ENCODE results near the gene VSIG10L2. TPM values are rescaled to one million over a fixed set of nuclear protein-coding genes. Genes with fewer than 3 reads are reported as not detected.

The VSIG10L2 gene
- total RNA-seq, 1 experiment from 2014 or later: not detected

DNA sequence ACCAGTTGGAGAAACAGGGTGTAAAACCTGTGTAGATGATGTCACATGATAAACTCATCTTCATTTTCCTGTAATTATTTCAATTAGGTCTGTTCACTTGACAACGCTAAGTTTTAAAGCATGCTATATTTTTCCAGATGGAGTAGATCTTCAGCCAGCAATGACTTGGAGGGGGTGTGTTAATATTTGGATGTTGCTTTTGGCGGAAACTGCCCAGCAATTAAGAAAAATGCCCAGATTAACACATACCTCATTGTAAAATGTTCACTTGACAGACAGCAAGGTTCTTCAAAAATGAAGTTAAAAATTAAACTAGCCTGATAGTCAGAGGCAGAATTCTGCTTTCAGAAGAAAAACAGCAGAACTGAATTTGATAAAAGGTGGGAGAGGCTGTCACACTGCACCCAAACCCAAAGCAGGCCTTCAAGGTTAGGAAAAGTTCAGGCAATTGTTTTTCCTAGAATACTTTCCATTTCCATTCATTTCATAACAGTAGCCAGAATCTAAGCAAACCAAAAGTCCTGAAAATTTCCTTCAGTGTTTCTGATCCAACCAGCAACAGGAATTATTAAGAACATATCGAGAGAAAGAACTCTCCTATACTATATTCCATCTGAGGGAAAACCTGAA is 33.0 kb downstream of the VSIG10L2 start:
- Mint-ChIP-seq H3K27ac (no peak overlapping the region; a peak in 1 of 7 replicates), H3K27me3 (ENCODE audit: low read depth) (no peaks in the 10 kb centered on the region), H3K4me1 (peaks cover 20 to 25% of the 10 kb centered on the region in 2 experiments), H3K9me3 (no peaks in the 10 kb centered on the region), H3K4me3 (no peak overlapping the region), H3K36me3 (ENCODE audit: insufficient read depth in 1 of 3, low read depth in 3 of 3) (peaks cover 0 to 12% (median 4%) of the 10 kb centered on the region in 3 experiments; a peak in 5 of 7 replicates)
- Histone ChIP-seq H4K20me1 (ENCODE audit: control insufficient read depth, insufficient read depth, insufficient read length) (no peaks in the 10 kb centered on the region), H3K4me2 (ENCODE audit: insufficient read depth, insufficient read length, low read length) (no peak overlapping the region), H3K79me2 (ENCODE audit: insufficient read depth, low read length) (no peaks in the 10 kb centered on the region), H3K4me1 (ENCODE audit: insufficient read depth, low read length) (peaks cover 4% of the 10 kb centered on the region; the same call in 1 of the 2 replicates), H2BK5ac (ENCODE audit: insufficient read length, low read length) (no peak overlapping the region), H3K9me3 (ENCODE audit: control insufficient read depth, low read depth, low read length) (no peaks in the 10 kb centered on the region), H3K14ac (ENCODE audit: insufficient read depth, low read length) (no peak overlapping the region), H3T11ph (ENCODE audit: low read length) (no peak overlapping the region), H3K56ac (ENCODE audit: insufficient read length, low read depth, low read length) (no peak overlapping the region), H4K5ac (ENCODE audit: insufficient read length, low read depth, low read length) (no peak overlapping the region), H3K9ac (ENCODE audit: extremely low read depth, insufficient read length, low read length) (no peak overlapping the region), H2BK20ac (ENCODE audit: low read depth, low read length, poor library complexity, severe bottlenecking) (no peak overlapping the region), H3K23me2 (ENCODE audit: insufficient read length, low read depth, low read length, poor library complexity, severe bottlenecking) (no peaks in the 10 kb centered on the region), H2AK5ac (ENCODE audit: insufficient read length, low read length) (no peak overlapping the region), H3K4ac (ENCODE audit: low read depth, low read length) (no peak overlapping the region), H3K27me3 (ENCODE audit: insufficient read depth, low read length) (no peaks in the 10 kb centered on the region), H4K8ac (replicated peaks; ENCODE audit: insufficient read length, low read depth, low read length) (no peak overlapping the region), H2BK15ac (ENCODE audit: low read depth, low read length) (no peak overlapping the region), H2AFZ (ENCODE audit: low read length) (no peak overlapping the region), H2BK12ac (ENCODE audit: insufficient read length, low read depth, low read length) (no peak overlapping the region), H3K79me1 (ENCODE audit: insufficient read depth, low read depth, low read length, poor library complexity, severe bottlenecking) (no peaks in the 10 kb centered on the region), H3K27ac (ENCODE audit: insufficient read length, low read depth, low read length) (no peak overlapping the region), H4K91ac (ENCODE audit: insufficient read length, low read depth, low read length) (no peak overlapping the region), H3K18ac (ENCODE audit: insufficient read length, low read depth, low read length) (no peak overlapping the region), H2BK120ac (ENCODE audit: low read depth, low read length, poor library complexity, severe bottlenecking) (no peak overlapping the region), H3K23ac (ENCODE audit: insufficient read length, low read depth, low read length) (no peak overlapping the region)
- WGBS (ENCODE audit: extremely low coverage, insufficient read length, low lambda C conversion rate): no CpG with 5 or more reads among the region's 3 CpGs
- TF ChIP-seq, protein P1, sequence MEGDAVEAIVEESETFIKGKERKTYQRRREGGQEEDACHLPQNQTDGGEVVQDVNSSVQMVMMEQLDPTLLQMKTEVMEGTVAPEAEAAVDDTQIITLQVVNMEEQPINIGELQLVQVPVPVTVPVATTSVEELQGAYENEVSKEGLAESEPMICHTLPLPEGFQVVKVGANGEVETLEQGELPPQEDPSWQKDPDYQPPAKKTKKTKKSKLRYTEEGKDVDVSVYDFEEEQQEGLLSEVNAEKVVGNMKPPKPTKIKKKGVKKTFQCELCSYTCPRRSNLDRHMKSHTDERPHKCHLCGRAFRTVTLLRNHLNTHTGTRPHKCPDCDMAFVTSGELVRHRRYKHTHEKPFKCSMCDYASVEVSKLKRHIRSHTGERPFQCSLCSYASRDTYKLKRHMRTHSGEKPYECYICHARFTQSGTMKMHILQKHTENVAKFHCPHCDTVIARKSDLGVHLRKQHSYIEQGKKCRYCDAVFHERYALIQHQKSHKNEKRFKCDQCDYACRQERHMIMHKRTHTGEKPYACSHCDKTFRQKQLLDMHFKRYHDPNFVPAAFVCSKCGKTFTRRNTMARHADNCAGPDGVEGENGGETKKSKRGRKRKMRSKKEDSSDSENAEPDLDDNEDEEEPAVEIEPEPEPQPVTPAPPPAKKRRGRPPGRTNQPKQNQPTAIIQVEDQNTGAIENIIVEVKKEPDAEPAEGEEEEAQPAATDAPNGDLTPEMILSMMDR (conservative IDR thresholded peaks at IDR 0.05): no peak
- DNase-seq: no peak

Data from H9 (cell line).